Astrocyte (in vitro differentiated cells and primary cell): ENCODE results near the gene AP3S2.

Experiments used
- EZH2 ChIP-seq: IDR thresholded peaks from 2 replicates; pipeline ENCODE4 v1.6.1; 2012; ENCODE audit warnings: mild to moderate bottlenecking, low read length, inconsistent platforms; ENCODE audit not compliant: insufficient read depth
- TF ChIP-seq, protein P1 (sequence below): IDR thresholded peaks from 2 replicates; pipeline ENCODE4 v1.5.1; 2011; ENCODE audit warnings: low read depth, mild to moderate bottlenecking, inconsistent platforms, low read length, moderate library complexity; ENCODE audit not compliant: insufficient read depth

DNA sequence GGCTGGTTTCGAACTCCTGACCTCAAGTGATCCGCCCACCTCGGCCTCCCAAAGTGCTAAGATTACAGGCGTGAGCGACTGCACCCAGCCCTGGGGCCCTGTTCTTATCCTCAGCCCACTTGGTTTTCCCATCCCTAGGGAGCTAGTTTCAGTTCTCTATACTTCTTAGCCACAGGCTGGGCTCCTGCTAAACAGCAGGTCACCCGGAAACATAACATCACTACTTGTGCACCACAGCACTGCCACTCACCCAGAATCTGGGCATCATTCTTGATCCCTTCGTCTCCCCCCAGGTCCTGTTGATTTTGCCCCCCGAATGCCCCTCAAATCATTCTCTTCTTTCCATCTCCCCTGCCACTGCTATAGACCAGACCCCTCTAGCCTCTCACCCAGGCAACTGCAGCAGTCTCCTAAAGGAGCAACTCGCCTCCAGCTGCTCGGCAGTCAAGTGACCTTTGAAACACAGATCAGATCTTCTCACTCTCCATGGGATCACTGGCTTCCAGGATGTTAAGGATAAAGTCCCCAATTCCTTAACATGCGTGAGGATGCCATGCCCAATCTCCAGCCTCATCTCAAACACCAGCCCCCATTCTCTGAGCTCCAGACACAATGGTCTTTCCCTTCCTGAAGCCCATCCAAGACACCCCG lies 5.6 kb upstream of the AP3S2 start:
- TF ChIP-seq, protein P1, sequence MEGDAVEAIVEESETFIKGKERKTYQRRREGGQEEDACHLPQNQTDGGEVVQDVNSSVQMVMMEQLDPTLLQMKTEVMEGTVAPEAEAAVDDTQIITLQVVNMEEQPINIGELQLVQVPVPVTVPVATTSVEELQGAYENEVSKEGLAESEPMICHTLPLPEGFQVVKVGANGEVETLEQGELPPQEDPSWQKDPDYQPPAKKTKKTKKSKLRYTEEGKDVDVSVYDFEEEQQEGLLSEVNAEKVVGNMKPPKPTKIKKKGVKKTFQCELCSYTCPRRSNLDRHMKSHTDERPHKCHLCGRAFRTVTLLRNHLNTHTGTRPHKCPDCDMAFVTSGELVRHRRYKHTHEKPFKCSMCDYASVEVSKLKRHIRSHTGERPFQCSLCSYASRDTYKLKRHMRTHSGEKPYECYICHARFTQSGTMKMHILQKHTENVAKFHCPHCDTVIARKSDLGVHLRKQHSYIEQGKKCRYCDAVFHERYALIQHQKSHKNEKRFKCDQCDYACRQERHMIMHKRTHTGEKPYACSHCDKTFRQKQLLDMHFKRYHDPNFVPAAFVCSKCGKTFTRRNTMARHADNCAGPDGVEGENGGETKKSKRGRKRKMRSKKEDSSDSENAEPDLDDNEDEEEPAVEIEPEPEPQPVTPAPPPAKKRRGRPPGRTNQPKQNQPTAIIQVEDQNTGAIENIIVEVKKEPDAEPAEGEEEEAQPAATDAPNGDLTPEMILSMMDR, result no peak
- no peak for TF ChIP-seq EZH2
